ENCODE data around the gene SIM1.

SIM1 gene

GRCh38 chr6:100469101-100469859, 4.6 kb upstream of the SIM1 start:
- no peak overlapping the region for H3K4me2 ChIP-seq (ENCODE audit: insufficient read depth, low read length)
- no peaks in the 10 kb centered on the region for H3K36me3 ChIP-seq (ENCODE audit: insufficient read depth, low read length)
- H3K9me3 ChIP-seq (ENCODE audit: insufficient read depth, low read length, severe bottlenecking): peaks cover 15% of the 10 kb centered on the region
- no peak overlapping the region for H2AFZ ChIP-seq (ENCODE audit: low read depth, low read length)
- no peaks in the 10 kb centered on the region for H4K20me1 ChIP-seq (ENCODE audit: insufficient read depth, low read length)
- H3K27ac ChIP-seq (ENCODE audit: low read length): no peak overlapping the region
- no peak overlapping the region for H3K4me3 ChIP-seq (ENCODE audit: low read depth in 1 of 2, low read length in 2 of 2)
- no peaks in the 10 kb centered on the region for H3K27me3 ChIP-seq (ENCODE audit: insufficient read depth, low read length, poor library complexity)
- peaks cover 35% of the 10 kb centered on the region for H3K4me1 ChIP-seq (ENCODE audit: insufficient read depth, low read length)
- DNase-seq (no peak), ATAC-seq (ENCODE audit: insufficient read depth, low read depth) (no peak)
- no peak overlapping the region for H3K9ac ChIP-seq (ENCODE audit: low read depth, low read length)
- no peaks in the 10 kb centered on the region for H3K79me2 ChIP-seq (ENCODE audit: insufficient read depth, low read length)
- TF ChIP-seq EZH2 (IDR thresholded peaks at IDR 0.05; ENCODE audit: borderline replicate concordance, low read depth, low read length, severe bottlenecking): no peak
- no peak for TF ChIP-seq CTCF (IDR thresholded peaks at IDR 0.05; ENCODE audit: borderline replicate concordance, extremely low read depth, low read length, poor library complexity, severe bottlenecking)

- ATAC-seq (ENCODE audit: insufficient read depth, low read depth) (no peak), DNase-seq (no peak)
- Histone ChIP-seq H3K9me3 (ENCODE audit: insufficient read depth, low read length, severe bottlenecking) (peaks cover 15% of the 10 kb centered on the region), H3K36me3 (ENCODE audit: insufficient read depth, low read length) (no peaks in the 10 kb centered on the region), H3K27me3 (ENCODE audit: insufficient read depth, low read length, poor library complexity) (no peaks in the 10 kb centered on the region), H2AFZ (ENCODE audit: low read depth, low read length) (no peak overlapping the region), H4K20me1 (ENCODE audit: insufficient read depth, low read length) (no peaks in the 10 kb centered on the region), H3K79me2 (ENCODE audit: insufficient read depth, low read length) (no peaks in the 10 kb centered on the region), H3K4me3 (ENCODE audit: low read depth in 1 of 2, low read length in 2 of 2) (no peak overlapping the region), H3K27ac (ENCODE audit: low read length) (no peak overlapping the region), H3K9ac (ENCODE audit: low read depth, low read length) (no peak overlapping the region), H3K4me2 (ENCODE audit: insufficient read depth, low read length) (no peak overlapping the region), H3K4me1 (ENCODE audit: insufficient read depth, low read length) (peaks cover 25% of the 10 kb centered on the region)
- TF ChIP-seq EZH2 (IDR thresholded peaks at IDR 0.05; ENCODE audit: borderline replicate concordance, low read depth, low read length, severe bottlenecking) (no peak), CTCF (IDR thresholded peaks at IDR 0.05; ENCODE audit: borderline replicate concordance, extremely low read depth, low read length, poor library complexity, severe bottlenecking) (no peak)
These were observed 3.4 kb upstream of the SIM1 start for GRCh38 chr6:100468016-100468622.

- Histone ChIP-seq H3K9me3 (ENCODE audit: insufficient read depth, low read length, severe bottlenecking) (peaks cover 15% of the 10 kb centered on the region), H3K27me3 (ENCODE audit: insufficient read depth, low read length, poor library complexity) (no peaks in the 10 kb centered on the region)
- ATAC-seq (ENCODE audit: insufficient read depth, low read depth): no peak
These were observed 2.7 kb upstream of the SIM1 start for GRCh38 chr6:100467129-100468015.

More at GRCh38 chr6:100467129-100468015, 2.7 kb upstream of the SIM1 start:
- no peak for TF ChIP-seq EZH2 (IDR thresholded peaks at IDR 0.05; ENCODE audit: borderline replicate concordance, low read depth, low read length, severe bottlenecking)
- TF ChIP-seq CTCF (IDR thresholded peaks at IDR 0.05; ENCODE audit: borderline replicate concordance, extremely low read depth, low read length, poor library complexity, severe bottlenecking): no peak
- DNase-seq: no peak
- Histone ChIP-seq H4K20me1 (ENCODE audit: insufficient read depth, low read length) (no peaks in the 10 kb centered on the region), H3K36me3 (ENCODE audit: insufficient read depth, low read length) (no peaks in the 10 kb centered on the region), H3K27ac (ENCODE audit: low read length) (no peak overlapping the region), H3K4me3 (ENCODE audit: low read depth in 1 of 2, low read length in 2 of 2) (no peak overlapping the region), H2AFZ (ENCODE audit: low read depth, low read length) (no peak overlapping the region), H3K9ac (ENCODE audit: low read depth, low read length) (no peak overlapping the region), H3K4me2 (ENCODE audit: insufficient read depth, low read length) (no peak overlapping the region), H3K79me2 (ENCODE audit: insufficient read depth, low read length) (no peaks in the 10 kb centered on the region), H3K4me1 (ENCODE audit: insufficient read depth, low read length) (peaks cover 25% of the 10 kb centered on the region)

Data from DND-41 (cell line).